Measurements from ENCODE around the gene IL1R1.
A peak's percentile ranks its signal among the peaks of the same experiment; 100 is the strongest.

The IL1R1 gene

DNA sequence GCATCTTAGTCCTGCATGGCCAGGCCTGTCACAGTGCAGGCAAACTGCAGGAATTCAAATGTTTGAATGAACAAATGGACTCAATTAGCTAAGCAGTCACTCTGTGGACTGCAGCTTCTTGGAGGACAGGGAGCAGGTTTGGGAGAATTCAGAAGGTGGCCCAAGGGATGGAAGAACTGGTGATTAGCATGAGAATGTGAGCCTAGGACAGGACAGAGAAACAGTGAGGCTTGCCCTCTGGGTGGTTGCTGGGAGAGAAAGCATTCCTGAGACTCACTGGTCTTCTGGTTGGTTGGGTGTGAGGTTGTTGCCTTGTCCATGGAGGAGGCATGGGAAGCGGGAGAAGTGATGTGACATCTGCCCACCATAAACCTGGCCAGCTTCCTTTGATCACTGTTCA is 58.0 kb downstream of the IL1R1 start:
- no peak for DNase-seq

DNA sequence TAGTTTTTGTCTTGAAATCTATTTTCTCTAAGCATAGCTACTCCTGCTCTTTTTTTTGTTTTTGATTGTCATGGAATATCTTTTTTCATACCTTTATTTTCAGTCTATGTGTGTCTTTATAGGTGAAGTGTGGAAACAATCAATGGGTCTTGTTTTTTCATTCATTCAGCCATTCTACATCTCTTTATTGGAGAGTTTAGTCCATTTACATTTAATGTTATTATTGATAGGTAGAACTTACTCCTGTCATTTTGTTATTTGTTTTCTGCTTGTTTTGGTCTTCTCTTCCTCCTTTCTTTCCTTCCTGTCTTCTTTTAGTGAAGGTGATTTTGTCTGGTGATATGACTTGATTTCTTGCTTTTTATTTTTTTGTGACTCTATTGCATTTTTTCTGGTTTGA is 62.1 kb downstream of the IL1R1 start:
- no peak for DNase-seq

DNA sequence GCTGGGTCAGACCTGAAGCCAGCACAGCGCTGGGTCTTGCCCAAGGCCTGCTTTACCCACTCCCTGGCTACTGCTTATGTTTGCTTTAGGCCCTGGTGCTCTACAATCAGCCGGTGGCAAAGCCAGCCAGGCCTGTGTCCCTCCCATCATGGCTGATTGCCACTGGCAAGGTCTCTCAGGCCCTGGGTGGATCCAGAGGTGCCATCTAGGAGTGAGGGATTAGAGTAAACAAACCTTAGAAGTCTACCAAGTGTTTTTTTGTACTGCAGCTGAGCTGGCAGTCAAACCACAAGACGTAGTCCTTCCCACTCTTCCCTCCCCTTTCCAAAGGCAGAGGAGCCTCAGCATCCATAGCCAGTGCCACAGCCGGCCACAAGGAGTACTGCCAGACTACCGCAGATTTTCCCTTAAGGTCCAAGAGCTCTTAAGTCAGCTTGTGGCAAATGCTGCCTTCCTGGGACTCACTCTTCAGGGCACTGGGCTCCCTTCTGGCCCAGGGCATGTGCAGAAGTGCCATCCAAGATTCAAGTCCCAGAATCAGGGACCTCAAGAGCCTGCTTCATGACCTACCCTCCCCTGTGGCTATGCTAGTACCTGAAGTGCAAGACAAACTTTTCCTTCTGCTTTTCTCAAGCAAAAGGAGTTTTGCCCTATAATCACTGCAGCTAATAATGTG is 64.3 kb downstream of the IL1R1 start:
- no peak for DNase-seq

DNA sequence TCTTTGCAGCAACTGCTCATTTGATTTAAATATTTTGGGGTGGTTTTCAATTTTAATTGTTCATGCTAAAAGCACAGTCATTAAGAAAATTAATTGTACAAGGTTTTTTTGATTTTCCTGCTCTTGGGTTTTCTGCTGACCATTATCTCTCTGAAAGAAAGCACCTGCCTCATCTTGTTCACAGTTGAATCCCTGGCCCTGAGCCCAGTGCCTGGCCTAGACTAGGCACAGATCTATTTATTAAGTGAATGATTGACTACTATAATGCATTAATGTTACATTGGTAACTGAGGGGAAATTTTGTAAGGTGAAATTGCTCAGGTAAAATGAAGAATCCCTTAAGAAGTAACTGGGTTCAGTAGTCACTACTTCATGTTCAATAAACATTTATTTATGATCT is 66.2 kb downstream of the IL1R1 start:
- no peak for DNase-seq

GRCh38 chr2:102209474-102209873 is 66.9 kb downstream of the IL1R1 start:
- DNase-seq, result no peak

DNA sequence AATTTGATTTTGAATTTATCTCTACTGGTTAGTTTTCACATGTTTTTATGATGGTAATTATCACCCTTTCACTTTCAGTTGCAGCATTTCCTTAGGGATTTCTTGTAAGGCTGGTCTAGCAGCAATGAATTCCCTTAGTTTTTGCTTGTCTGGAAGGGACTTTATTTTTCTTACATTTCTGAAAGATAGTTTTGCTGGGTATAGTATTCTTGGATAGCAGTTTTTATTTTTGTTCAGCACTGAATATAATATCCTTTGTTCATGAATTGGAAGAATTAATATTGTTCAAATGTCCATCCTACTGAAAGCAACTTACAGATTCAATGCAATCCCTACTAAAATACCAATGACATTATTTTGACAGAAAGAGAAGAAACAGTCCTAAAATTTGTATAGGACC is 74.5 kb downstream of the IL1R1 start:
- DNase-seq, result no peak

DNA sequence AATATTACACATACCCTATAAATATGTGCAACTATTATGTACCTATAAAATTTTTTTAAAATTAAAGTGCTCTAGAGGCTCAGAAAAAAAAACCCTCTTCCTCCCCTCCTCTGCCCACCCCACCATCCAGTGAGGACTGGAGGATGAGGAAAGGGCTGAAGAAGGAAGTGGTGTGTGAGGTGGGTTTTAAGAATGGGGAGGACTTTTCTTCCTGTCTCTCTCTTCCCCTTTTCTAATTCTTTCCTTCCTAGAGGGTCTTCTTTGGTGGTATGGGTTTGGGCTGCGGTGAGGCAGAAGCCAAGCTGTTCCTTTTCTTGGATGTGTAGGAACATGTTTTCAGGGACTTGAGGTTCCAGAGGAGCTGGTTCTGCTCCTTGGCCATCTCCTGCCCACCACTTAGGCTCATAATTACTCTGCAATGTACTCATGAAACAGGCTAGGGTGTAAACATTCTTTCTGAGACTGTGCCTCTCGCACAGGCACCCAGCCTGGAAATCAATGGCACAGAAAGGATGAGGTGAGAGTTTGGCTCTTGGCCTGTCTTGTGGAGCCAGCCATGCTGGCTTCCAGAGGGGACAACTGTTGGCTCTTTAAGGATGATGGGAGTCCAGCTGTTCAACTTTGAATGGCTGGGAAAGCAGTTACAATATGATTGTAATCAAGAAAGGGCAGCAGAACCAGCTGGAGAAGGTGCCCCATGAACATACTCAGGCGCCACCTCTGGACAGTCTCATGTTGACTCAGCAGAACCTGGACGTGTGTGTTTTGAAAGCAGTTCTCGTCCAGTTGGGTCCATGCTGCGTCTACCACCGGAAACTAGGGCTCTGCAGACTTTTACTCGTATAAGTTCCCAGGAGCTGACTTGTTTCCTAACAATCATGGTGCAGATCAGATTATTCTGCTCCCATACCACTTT is 82.5 kb downstream of the IL1R1 start:
- no peak for DNase-seq

DNA sequence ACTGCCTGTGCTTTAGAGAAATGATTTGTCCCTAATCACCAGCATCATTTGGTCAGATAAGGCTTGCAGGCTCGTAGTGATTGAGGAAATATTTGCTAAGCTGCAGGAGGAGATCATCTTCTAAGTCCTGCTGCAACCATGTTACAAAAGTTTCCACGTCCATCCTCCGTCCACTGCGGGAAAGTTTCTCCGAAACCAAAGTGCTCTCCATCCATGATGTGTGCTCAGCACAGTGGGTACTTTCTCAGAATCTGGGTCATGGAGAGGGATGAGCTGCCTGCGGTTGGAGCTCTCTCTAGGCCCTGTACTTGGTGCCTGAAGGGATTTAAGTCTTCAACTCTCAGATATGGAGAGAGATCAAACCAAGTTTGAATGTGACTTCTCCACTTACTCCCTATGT is 83.6 kb downstream of the IL1R1 start:
- no peak for DNase-seq

- DNase-seq, result peak in 20 of 51 donors; percentile 15 to 61 (median 26)
These were observed 84.3 kb downstream of the IL1R1 start for GRCh38 chr2:102226612-102227391.

GRCh38 chr2:102229141-102229769 is 86.7 kb downstream of the IL1R1 start:
- no peak for DNase-seq
